Endothelial cell of umbilical vein (primary cell): ENCODE measurements around the gene MARCHF9. TPM values are rescaled to one million over a fixed set of nuclear protein-coding genes. Genes with fewer than 3 reads are reported as not detected.
A peak's percentile ranks its signal among the peaks of the same experiment; 100 is the strongest.

Source experiments
- BruUV-seq: library from RNA; stranded (reverse); fragments of 400-500 nt; replicated peaks from 2 replicates; lab custom pipeline; 2021; lab: Mats Ljungman, UMichigan
- CTCF ChIA-PET: fragments of 300-600, 350-600 bp; sonication (Branson Sonifier 250); formaldehyde crosslinking; loops from one replicate; lab custom pipeline; 2021; ENCODE audit warnings: antibody characterized with exemption, inconsistent platforms; lab: Charles Lee
- POLR2A ChIA-PET: fragments of 300-600, 350-600 bp; sonication (Branson Sonifier 250); formaldehyde crosslinking; loops from one replicate; lab custom pipeline; 2021; ENCODE audit warnings: antibody characterized with exemption, inconsistent platforms; lab: Charles Lee
- DNase-seq: peaks from one replicate; pipeline ENCODE4 v3.0.0-alpha.2; 2011; ENCODE audit warnings: low read depth, low spot score
- FAIRE-seq: peaks from 2 replicates; lab custom pipeline; 2011; peaks lifted over from hg19 to GRCh38; lab: Jason Lieb, UNC
- H2AFZ ChIP-seq: 2 replicates; pipeline ENCODE4 v1.6.0; 2012; ENCODE audit warnings: low read depth, low read length, control low read depth, inconsistent platforms
- H3K27ac ChIP-seq: 2 replicates; pipeline ENCODE4 v1.5.1; 2011; ENCODE audit warnings: low read depth, mild to moderate bottlenecking, control low read depth, low read length, moderate library complexity; ENCODE audit not compliant: insufficient read depth
- H3K27me3 ChIP-seq, 2 experiments: 2 replicates each; pipeline versions ENCODE4 v1.6.0 to v1.6.1; 2011; ENCODE audit warnings: low read length in 2 of 2, mixed read lengths in 1 of 2; ENCODE audit not compliant: control insufficient read depth in 2 of 2, insufficient read depth in 2 of 2
- H3K36me3 ChIP-seq, 2 experiments: 2 replicates in 1 of 2; 3 replicates in 1 of 2; pipeline ENCODE4 v1.5.1; 2011; ENCODE audit warnings: low read length in 2 of 2, mild to moderate bottlenecking in 1 of 2, moderate library complexity in 1 of 2; ENCODE audit not compliant: control insufficient read depth in 2 of 2, insufficient read depth in 2 of 2; ENCODE audit errors: extremely low read depth in 1 of 2
- H3K4me1 ChIP-seq: 3 replicates; pipeline ENCODE4 v1.5.1; 2011; ENCODE audit warnings: mild to moderate bottlenecking, low read length; ENCODE audit not compliant: control insufficient read depth, insufficient read depth; ENCODE audit errors: extremely low read depth
- H3K4me2 ChIP-seq: 2 replicates; pipeline ENCODE4 v1.6.1; 2011; ENCODE audit warnings: low read length, control low read depth, mixed read lengths; ENCODE audit not compliant: insufficient read depth
- H3K4me3 ChIP-seq, 3 experiments: fragments of 200-600 bp in 1 of 3; sonication (generic), shearing (Covaris generic) in 1 of 3; replicated peaks in 1 of 3; 2 replicates each; pipeline ENCODE4 v1.5.1; 2011 to 2016; ENCODE audit warnings: control low read depth in 3 of 3, low read length in 3 of 3, mild to moderate bottlenecking in 2 of 3, inconsistent platforms in 1 of 3, low read depth in 1 of 3, moderate library complexity in 1 of 3; ENCODE audit not compliant: insufficient read depth in 1 of 3
- H3K79me2 ChIP-seq: 2 replicates; pipeline ENCODE4 v1.6.0; 2012; ENCODE audit warnings: low read length, inconsistent platforms; ENCODE audit not compliant: control insufficient read depth, insufficient read depth
- H3K9ac ChIP-seq: replicated peaks from 2 replicates; pipeline ENCODE3; 2011; ENCODE audit warnings: low read length, control low read depth; ENCODE audit not compliant: insufficient read depth; ENCODE audit errors: extremely low read depth
- H3K9me1 ChIP-seq: replicated peaks from 3 replicates; pipeline ENCODE4 v1.6.0; 2011; ENCODE audit warnings: mild to moderate bottlenecking, low read length; ENCODE audit not compliant: control insufficient read depth, insufficient read depth; ENCODE audit errors: extremely low read depth
- H3K9me3 ChIP-seq: replicated peaks from 2 replicates; pipeline ENCODE4 v1.5.1; 2012; ENCODE audit warnings: low read length, inconsistent platforms; ENCODE audit not compliant: control insufficient read depth, insufficient read depth
- H4K20me1 ChIP-seq: replicated peaks from 2 replicates; pipeline ENCODE3; 2011; ENCODE audit warnings: mild to moderate bottlenecking, low read length; ENCODE audit not compliant: control insufficient read depth, insufficient read depth; ENCODE audit errors: extremely low read depth
- FOS ChIP-seq: IDR thresholded peaks from 2 replicates; pipeline ENCODE4 v1.6.1; 2011; ENCODE audit warnings: mild to moderate bottlenecking, low read length, moderate library complexity, borderline replicate concordance; ENCODE audit not compliant: insufficient read depth
- GATA2 ChIP-seq: IDR thresholded peaks from 2 replicates; pipeline ENCODE4 v1.7.0; 2011; ENCODE audit warnings: low read depth, mild to moderate bottlenecking, moderate library complexity, mixed read lengths, low read length; ENCODE audit not compliant: insufficient read length, insufficient read depth
- JUN ChIP-seq: IDR thresholded peaks from 2 replicates; pipeline ENCODE4 v1.6.1; 2011; ENCODE audit warnings: borderline replicate concordance, low read depth; ENCODE audit not compliant: insufficient read length, insufficient read depth
- MYC ChIP-seq: IDR thresholded peaks from one replicate; pipeline ENCODE4 v1.6.1; 2011; ENCODE audit warnings: mild to moderate bottlenecking, low read depth, low read length
- POLR2A ChIP-seq: IDR thresholded peaks from 2 replicates; pipeline ENCODE4 v1.6.1; 2012; ENCODE audit warnings: low read depth, mild to moderate bottlenecking, control low read depth, low read length
- dilution Hi-C: fragments of 300-500 bp; cut with MboI; formaldehyde crosslinking; loops from one replicate; pipeline ENCODE4 v1.15.0; 2019; ENCODE audit warnings: low sequenced_read_pairs; ENCODE audit not compliant: extremely low pct_ligation_motif_present
- intact Hi-C: fragments of 100-400 bp; cut with micrococcal nuclease; formaldehyde crosslinking; loops from one replicate; pipeline ENCODE4 v1.10.0; 2022
- polyA plus RNA-seq, 4 experiments: library from polyadenylated mRNA; depleted of rRNA in 3 of 4; stranded (reverse) in 3 of 4; unstranded in 1 of 4; fragments of >200 nt; gene quantifications; 2 replicates each; pipeline versions ENCODE4 v1.2.1 to v1.2.3, GENCODE V29; 2011 to 2012; ENCODE audit warnings: missing spikeins in 1 of 4
- total RNA-seq: library from RNA; stranded (reverse); gene quantifications from 2 replicates; pipeline ENCODE4 v1.2.3, GENCODE V29; 2021
- TF ChIP-seq, protein P1 (sequence below), 2 donors: IDR thresholded peaks; 1 replicate in 1 of 2; 2 replicates in 1 of 2; pipeline ENCODE4 v1.5.1; 2011; ENCODE audit warnings: low read length in 2 of 2, mild to moderate bottlenecking in 2 of 2, moderate library complexity in 2 of 2, control low read depth in 1 of 2, inconsistent platforms in 1 of 2, low read depth in 1 of 2; ENCODE audit not compliant: insufficient read depth in 1 of 2; ENCODE audit errors: extremely low read depth in 1 of 2

MARCHF9 gene
- total and polyA plus RNA-seq, 2 donors (not counting 3 experiments of a cell fraction or from before 2014, with no cell fraction given), result 4.6 to 4.8 TPM

DNA sequence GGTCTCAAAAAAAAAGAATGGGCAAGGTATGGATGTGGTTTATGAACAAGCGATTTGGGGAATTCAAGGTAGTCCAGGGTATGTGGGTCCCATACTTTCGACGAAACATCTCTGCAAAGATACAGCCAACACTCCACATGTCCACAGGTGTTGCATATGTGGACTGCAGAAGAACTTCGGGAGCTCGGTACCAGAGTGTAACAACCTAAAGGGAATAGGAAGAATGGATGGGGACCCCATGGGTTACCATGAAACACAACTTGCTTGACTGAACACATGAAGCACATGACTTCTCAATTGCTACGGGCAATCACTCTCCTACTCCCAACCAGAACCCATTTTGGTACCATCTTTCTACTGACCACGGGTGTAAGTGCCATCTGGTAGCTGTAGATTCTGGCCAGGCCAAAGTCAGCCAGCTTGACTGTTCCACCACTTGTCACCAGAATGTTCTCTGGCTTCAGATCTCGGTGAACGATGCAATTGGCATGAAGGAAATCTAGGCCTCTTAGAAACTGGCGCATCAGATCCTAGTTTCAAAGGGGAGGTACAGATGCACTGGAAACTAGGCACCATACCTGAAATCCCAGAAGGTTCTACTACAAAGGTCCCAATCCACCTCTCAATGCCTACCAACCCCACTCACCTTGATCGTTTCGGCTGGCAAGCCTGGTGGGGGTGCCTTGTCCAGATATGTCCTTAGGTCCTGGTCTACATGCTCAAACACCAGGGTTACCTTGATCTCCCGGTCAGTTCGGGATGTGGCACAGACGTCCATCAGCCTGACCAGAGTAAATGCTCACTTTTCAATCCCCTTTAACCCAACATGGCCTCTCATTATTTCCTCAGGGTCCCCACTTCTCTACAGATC, 4.1 kb upstream of the MARCHF9 start:
- CTCF ChIA-PET, result interaction anchor here (1.9 kb wide), 1 partner anchor 25 kb away, joined by 4 read pairs; no protein-coding TSS in a partner anchor
- no peak for DNase-seq
- H4K20me1 ChIP-seq, result no peaks in the 10 kb centered on the region
- FAIRE-seq, result no peak
- peak overlapping the region; percentile 88 for H3K9ac ChIP-seq
- BruUV-seq, result no TSS peak
- H2AFZ ChIP-seq, result no peak overlapping the region
- no peaks in the 10 kb centered on the region for H3K9me1 ChIP-seq
- peak overlapping the region; percentile 86 for H3K4me2 ChIP-seq
- TF ChIP-seq MYC (no peak), JUN (no peak), GATA2 (no peak), POLR2A (no peak), FOS (no peak)
- TF ChIP-seq, protein P1, sequence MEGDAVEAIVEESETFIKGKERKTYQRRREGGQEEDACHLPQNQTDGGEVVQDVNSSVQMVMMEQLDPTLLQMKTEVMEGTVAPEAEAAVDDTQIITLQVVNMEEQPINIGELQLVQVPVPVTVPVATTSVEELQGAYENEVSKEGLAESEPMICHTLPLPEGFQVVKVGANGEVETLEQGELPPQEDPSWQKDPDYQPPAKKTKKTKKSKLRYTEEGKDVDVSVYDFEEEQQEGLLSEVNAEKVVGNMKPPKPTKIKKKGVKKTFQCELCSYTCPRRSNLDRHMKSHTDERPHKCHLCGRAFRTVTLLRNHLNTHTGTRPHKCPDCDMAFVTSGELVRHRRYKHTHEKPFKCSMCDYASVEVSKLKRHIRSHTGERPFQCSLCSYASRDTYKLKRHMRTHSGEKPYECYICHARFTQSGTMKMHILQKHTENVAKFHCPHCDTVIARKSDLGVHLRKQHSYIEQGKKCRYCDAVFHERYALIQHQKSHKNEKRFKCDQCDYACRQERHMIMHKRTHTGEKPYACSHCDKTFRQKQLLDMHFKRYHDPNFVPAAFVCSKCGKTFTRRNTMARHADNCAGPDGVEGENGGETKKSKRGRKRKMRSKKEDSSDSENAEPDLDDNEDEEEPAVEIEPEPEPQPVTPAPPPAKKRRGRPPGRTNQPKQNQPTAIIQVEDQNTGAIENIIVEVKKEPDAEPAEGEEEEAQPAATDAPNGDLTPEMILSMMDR (IDR thresholded peaks at IDR 0.05; ENCODE audit: extremely low read depth in 1 of 2, insufficient read depth in 1 of 2, low read depth in 1 of 2, low read length in 2 of 2), result no peak
- dilution Hi-C loops, result no loop called here
- POLR2A ChIA-PET, result no interaction called here
- peaks cover 4 to 22% of the 10 kb centered on the region in 2 experiments for H3K36me3 ChIP-seq
- no peaks in the 10 kb centered on the region for H3K9me3 ChIP-seq
- H3K79me2 ChIP-seq, result peaks cover 19% of the 10 kb centered on the region
- intact Hi-C loops, result no loop called here
- H3K4me3 ChIP-seq, result peak overlapping the region; percentile 19 to 78 (median 61)
- H3K27me3 ChIP-seq, result peaks cover 13 to 16% of the 10 kb centered on the region in 2 experiments
- H3K27ac ChIP-seq, result no peak overlapping the region
- peaks cover 15% of the 10 kb centered on the region for H3K4me1 ChIP-seq
